GM18507 (cell line): ENCODE data around the gene SESN1.
"Not testable (repeated sequence)": the region's sequence is repeated elsewhere in the genome, so short reads cannot be mapped to it uniquely, and the experiment has no call there.

Source experiments
- DNase-seq: peaks from one replicate; pipeline ENCODE4 v3.0.0; 2011; ENCODE audit warnings: low read depth; ENCODE audit not compliant: insufficient read length; ENCODE audit errors: extremely low spot score
- FAIRE-seq: peaks from 2 replicates; lab custom pipeline; 2011; peaks lifted over from hg19 to GRCh38; lab: Jason Lieb, UNC

Gene SESN1

DNA sequence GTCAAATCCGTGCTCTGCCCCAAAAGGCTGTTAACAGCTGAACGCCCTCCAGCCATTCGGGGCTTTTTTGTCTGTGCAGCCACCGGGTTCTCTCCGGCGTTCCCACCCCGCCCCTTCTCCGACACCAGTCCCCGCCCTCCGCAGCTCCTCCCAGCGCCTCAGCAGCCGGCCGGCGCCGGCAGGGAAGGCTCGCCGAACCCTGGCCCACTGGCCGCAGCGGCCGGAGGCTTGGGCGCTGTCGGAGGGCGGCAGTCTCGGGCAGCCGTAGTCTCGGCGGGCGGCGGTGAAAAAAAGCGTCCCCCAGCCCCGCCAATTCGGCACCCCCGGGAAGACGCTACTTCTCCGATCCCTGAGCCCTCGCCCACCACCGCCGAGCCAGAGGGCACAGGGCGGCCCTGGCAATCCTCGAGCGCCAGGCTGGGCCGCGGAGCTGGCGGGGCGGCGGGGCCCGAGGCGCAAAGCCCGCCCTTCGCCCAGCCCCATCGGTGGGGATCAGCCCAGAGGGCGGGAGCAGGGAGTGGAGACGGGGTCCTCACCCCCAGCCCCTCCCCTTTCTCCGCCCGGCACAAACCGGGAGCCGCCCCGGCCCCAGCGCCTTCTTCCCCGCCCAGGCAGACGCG lies at the start of gene SESN1:
SESN1 (minus strand) TSS at position 431 of the 620 bp plus-strand sequence. CDS start 773 bp downstream, outside the sequence.
- FAIRE-seq (peak; percentile 66), DNase-seq (peak; percentile 53)

- DNase-seq = no peak
- FAIRE-seq = no peak
Observed at GRCh38 chr6:109143191-109143590, 48.5 kb upstream of the SESN1 start.

GRCh38 chr6:109142067-109142466 lies 47.4 kb upstream of the SESN1 start:
- not testable (repeated sequence) for DNase-seq, FAIRE-seq

DNA sequence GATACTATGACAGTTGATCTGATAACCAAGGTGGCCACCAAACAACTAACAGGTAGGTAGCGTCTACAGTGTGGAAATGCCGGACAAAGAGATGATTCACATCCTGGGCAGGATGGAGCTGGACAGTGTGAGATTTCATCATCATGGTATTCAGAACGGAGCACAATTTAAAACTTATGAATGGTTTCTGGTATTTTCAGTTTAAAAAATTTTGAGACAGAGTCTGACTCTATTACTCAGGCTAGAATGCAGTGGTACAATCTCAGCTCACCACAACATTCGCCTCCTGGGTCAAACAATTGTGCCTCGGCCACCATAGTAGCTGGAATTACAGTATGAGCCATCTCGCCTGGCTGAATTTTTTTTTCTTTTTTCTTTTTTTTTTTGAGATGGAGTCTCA lies 44.5 kb upstream of the SESN1 start:
- no peak for FAIRE-seq

GRCh38 chr6:109136530-109136929 lies 41.9 kb upstream of the SESN1 start:
- not testable (repeated sequence) for FAIRE-seq, DNase-seq

More for the DNA sequence above, 44.5 kb upstream of the SESN1 start:
- no peak for DNase-seq

GRCh38 chr6:109136039-109136438 lies 41.4 kb upstream of the SESN1 start:
- not testable (repeated sequence) for DNase-seq, FAIRE-seq

DNA sequence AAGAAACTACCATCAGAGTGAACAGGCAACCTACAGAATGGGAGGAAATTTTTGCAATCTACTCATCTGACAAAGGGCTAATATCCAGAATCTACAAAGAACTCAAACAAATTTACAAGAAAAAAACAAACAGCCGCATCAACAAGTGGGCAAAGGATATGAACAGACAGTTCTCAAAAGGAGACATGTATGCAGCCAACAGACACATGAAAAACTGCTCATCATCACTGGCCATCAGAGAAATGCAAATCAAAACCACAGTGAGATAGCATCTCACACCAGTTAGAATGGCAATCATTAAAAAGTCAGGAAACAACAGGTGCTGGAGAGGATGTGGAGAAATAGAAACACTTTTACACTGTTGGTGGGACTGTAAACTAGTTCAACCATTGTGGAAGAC lies 41.0 kb upstream of the SESN1 start:
- FAIRE-seq, DNase-seq: not testable (repeated sequence)

- DNase-seq (no peak), FAIRE-seq (no peak)
Observed at GRCh38 chr6:109130065-109130464, 35.4 kb upstream of the SESN1 start.

DNA sequence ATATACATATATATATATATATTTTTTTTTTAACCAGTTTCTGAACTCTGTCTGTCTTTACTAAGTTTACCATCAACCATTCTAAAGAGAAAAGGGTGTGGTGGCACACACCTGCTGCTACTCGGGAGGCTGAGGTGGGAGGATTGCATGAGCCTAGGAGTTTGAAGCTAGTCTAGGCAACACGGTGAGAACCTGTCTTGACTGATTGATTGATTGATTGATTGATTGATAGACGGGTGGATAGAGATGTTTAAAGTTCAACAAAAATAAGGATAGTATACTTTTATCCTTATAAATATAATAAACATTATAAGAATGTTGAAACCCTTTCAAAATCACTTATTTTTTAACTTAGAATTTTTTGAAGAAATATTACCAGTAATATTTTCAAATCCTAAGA lies 30.9 kb upstream of the SESN1 start:
- FAIRE-seq = no peak

DNA sequence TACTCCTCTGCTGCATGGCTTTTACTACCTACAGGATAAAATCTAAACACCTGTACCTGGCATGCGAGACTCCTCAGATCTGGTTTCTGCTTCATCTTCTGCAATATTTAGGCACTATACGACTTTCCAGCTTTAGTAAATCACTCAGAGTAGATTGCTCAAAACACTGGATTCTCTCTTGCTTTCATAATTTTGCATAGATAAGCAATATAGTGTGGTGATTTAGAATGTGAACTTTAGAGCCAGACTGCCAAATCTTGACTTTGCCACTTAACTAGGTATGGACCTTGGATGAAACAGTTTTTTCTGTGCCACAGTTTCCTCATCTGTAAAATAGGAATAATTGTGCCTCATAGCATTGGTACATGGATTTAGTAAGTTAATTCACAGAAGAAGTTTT lies 29.6 kb upstream of the SESN1 start:
- no peak for DNase-seq
- no peak for FAIRE-seq

More for the DNA sequence above, 30.9 kb upstream of the SESN1 start:
- no peak for DNase-seq

- DNase-seq = no peak
Observed at GRCh38 chr6:109121411-109121810, 26.8 kb upstream of the SESN1 start.

DNA sequence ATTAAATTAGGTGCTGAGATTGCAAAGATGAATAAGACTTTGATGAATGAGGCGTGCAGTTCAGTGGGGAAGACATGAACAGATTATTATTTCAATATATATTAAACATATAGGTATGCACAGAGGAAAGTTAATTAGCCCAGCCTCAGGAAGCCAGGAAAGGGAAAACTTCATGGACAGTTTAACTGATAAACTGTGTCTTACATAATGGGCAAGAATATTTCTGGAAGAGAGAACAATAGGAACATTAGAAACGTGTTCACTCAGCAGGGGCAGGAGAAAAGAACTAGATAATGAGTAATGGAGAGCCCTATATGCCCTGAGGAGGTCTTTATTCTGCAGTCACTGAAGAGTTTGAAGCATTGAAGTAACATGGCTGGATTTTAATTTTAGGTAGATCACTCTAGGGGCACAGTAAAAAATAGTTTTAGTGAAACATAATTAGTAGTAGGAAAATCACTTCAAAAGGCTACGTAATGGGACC lies 24.3 kb upstream of the SESN1 start:
- FAIRE-seq (peak; percentile 9), DNase-seq (no peak)

More at GRCh38 chr6:109121411-109121810, 26.8 kb upstream of the SESN1 start:
- no peak for FAIRE-seq

DNA sequence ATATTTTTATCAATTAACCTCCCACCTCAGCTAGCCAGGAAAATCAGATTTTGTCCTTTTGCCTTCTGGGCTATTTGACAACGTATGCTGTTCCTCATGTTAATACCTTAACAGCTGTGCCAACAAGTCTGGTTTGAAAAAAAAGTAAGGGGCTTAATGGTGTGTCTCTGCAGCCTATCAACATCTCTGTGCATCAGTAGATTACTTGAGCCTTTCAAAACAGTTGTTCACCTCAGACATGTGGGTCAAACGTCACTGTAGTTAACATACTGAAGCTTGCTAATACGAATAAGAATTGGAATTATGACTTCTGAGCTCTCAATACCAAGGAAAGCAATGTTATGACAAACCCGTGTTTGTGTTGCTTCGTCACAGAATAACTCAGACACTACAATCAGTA lies 23.7 kb upstream of the SESN1 start:
- FAIRE-seq = no peak
- no peak for DNase-seq

GRCh38 chr6:109117346-109118035 lies 22.8 kb upstream of the SESN1 start:
- FAIRE-seq (peak; percentile 90), DNase-seq (no peak)

DNA sequence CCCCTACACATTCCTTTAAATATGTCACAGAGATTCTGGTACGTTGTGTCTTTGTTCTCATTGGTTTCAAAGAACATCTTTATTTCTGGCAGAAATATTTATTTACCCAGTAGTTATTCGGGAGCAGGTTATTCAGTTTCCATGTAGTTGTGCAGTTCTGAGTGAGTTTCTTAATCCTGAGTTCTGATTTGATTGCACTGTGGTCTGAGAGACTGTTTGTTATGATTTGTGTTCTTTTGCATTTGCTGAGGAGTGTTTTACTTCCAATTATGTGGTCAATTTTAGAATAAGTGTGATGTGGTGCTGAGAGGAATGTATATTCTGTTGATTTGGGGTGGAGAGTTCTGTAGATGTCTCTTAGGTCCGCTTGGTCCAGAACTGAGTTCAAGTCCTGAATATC lies 18.0 kb upstream of the SESN1 start:
- not testable (repeated sequence) for DNase-seq, FAIRE-seq

GRCh38 chr6:109109663-109110062 lies 15.0 kb upstream of the SESN1 start:
- DNase-seq, FAIRE-seq: not testable (repeated sequence)

DNA sequence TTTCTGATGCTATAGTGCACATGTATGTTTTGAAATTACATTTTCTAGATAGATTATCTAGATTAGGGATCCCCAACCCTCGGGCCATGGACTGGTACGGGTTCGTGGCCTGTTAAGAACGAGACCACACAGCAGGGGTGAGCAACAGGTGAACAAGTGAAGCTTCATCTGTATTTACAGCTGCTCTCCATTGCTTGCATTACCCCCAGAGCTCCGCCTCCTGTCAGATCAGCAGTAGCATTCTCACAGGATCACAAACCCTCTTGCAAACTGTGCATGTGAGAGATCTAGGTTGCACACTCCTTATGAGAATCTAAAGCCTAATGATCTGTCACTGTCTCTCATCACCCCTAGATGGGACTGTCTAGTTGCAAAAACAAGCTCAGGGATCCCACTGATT lies 11.0 kb upstream of the SESN1 start:
- DNase-seq (no peak), FAIRE-seq (no peak)

GRCh38 chr6:109104512-109104911 lies 9.9 kb upstream of the SESN1 start:
- DNase-seq (no peak), FAIRE-seq (no peak)

DNA sequence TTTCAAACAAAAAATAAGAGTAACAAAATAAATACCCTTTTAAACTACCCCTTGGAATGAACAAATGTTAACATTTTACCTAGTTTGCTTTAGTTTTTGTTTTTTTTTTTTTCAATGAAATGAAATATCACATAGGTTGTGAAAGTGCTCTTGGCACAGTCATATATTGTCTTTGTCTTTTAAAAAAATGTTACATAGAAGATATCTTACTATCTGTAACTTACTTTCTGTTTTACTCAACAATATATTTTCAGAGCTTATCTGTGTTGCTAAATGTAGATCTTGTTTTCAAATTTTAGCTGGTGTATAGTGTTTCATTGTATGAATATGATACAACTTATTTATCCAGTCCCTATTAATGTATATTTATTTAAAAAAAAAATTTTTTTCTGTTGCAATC lies 9.3 kb upstream of the SESN1 start:
- no peak for DNase-seq
- no peak for FAIRE-seq

- DNase-seq (no peak), FAIRE-seq (no peak)
Observed at GRCh38 chr6:109102762-109103161, 8.1 kb upstream of the SESN1 start.

DNA sequence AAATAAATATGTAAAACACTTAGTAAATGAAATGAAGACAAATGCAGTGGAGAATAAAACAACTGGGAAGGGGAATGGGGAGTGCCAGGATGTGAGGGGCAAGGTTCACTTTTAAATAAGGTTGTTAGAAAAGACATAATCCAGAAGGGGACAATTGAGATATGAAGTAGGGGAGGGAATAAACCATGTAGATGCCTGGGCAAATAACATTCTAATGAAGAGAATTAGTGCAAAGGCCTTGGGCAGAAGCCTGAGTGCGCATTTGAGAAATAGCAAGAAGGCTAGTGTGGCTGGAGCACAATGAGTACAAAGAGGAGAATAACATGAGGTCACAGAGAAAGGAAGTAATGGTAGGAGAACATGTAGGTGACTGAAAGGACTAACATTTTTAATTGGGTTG lies 3.0 kb upstream of the SESN1 start:
- DNase-seq (no peak), FAIRE-seq (no peak)
